ENCODE data around the gene SYCE3.

- no peak for TF ChIP-seq ZNF8 (CRISPR knock-in tag; IDR thresholded peaks at IDR 0.05)
- TF ChIP-seq CSDC2 (CRISPR knock-in tag; IDR thresholded peaks at IDR 0.05) = no peak
- TF ChIP-seq ZFP30 (CRISPR knock-in tag; IDR thresholded peaks at IDR 0.05) = no peak
- no peak for TF ChIP-seq OSR1 (CRISPR knock-in tag; IDR thresholded peaks at IDR 0.05)
- TF ChIP-seq ESRRG (CRISPR knock-in tag; IDR thresholded peaks at IDR 0.05) = no peak
- no peak for TF ChIP-seq ARNTL (CRISPR knock-in tag; IDR thresholded peaks at IDR 0.05; ENCODE audit: borderline replicate concordance, low read depth)
- TF ChIP-seq RARB (CRISPR knock-in tag; IDR thresholded peaks at IDR 0.05) = no peak
- no peak for TF ChIP-seq PATZ1 (CRISPR knock-in tag; IDR thresholded peaks at IDR 0.05; ENCODE audit: borderline replicate concordance)
- TF ChIP-seq ZC3H10 (CRISPR knock-in tag; IDR thresholded peaks at IDR 0.05) = no peak
Observed at GRCh38 chr22:50572965-50573364, 10.2 kb upstream of the SYCE3 start.

Measured in SK-N-SH treated with all-trans-retinoic acid at 6 μM for 48 hours (cell line).